Pancreas (tissue), 8 donors: Measurements from ENCODE around the gene CTAG1B. TPM values are rescaled to one million over a fixed set of nuclear protein-coding genes. Genes with fewer than 3 reads are reported as not detected.

Source experiments
- polyA plus RNA-seq, 2 donors: library from polyadenylated mRNA; stranded (reverse); fragments of 200-250 nt; gene quantifications; one replicate each; pipeline ENCODE4 v1.2.3, GENCODE V29; 2013
- total RNA-seq, 6 donors: library from RNA; stranded (reverse); fragmentation: NEBNext Ultra II Directional in 4 of 6; extraction: Animal tissue kit (Norgen Biotek cat#: 25700) in 4 of 6; gene quantifications; one replicate each; pipeline versions ENCODE4 v1.2.1 to v1.2.4, GENCODE V29; 2021 to 2023
- donor health status: healthy with polysubstance abuse.
- donor health status: DM: no; HTN: no; CAD: no; lungs with moderate emphysema.
- donor health status: DM: no; HTN: no; CAD: no.
- donor health status: Bipolar disorder and iron deficiency.
- donor health status: DM: yes; HTN: yes; CAD: no.
- donor health status: DM: no; HTN: no; CAD: no.
- donor health status: DM: no; HTN: no; CAD: no.
- donor health status: DM: yes; HTN: yes; CAD: no.

The CTAG1B gene
- total and polyA plus RNA-seq, 8 donors, result not detected

Other genes with a start within 250 kb of the CTAG1B start
- gene FLNA, start 244.6 kb downstream of the CTAG1B start, total RNA-seq, result 100 to 1,000 TPM in 4 of 6 donors, 10 to 100 TPM in 2; 67.0 to 298 (median 142) TPM
- 100 to 1,000 TPM; 222 to 259 TPM for gene FLNA, start 244.6 kb downstream of the CTAG1B start, polyA plus RNA-seq
- gene EMD, start 240.0 kb downstream of the CTAG1B start, total RNA-seq, result 10 to 100 TPM; 23.1 to 42.9 (median 38.7) TPM
- 10 to 100 TPM; 56.0 to 86.7 TPM for gene EMD, start 240.0 kb downstream of the CTAG1B start, polyA plus RNA-seq
- 1,000 to 10,000 TPM; 2,194 to 4,058 (median 3,145) TPM for gene RPL10, start 220.9 kb downstream of the CTAG1B start, total RNA-seq
- 1,000 to 10,000 TPM; 2,751 to 3,412 TPM for gene RPL10, start 220.9 kb downstream of the CTAG1B start, polyA plus RNA-seq
- gene DNASE1L1, start 210.0 kb downstream of the CTAG1B start, total RNA-seq, result 10 to 100 TPM in 1 of 6 donors, 1 to 10 TPM in 5; 5.1 to 13.6 (median 7.3) TPM
- gene DNASE1L1, start 210.0 kb downstream of the CTAG1B start, polyA plus RNA-seq, result 10 to 100 TPM; 11.3 to 16.5 TPM
- 10 to 100 TPM; 14.6 to 26.7 (median 17.1) TPM for gene TAFAZZIN, start 207.7 kb downstream of the CTAG1B start, total RNA-seq
- gene TAFAZZIN, start 207.7 kb downstream of the CTAG1B start, polyA plus RNA-seq, result 10 to 100 TPM; 77.0 to 82.7 TPM
- gene ATP6AP1, start 190.6 kb downstream of the CTAG1B start, total RNA-seq, result 10 to 100 TPM; 27.8 to 55.6 (median 37.7) TPM
- gene ATP6AP1, start 190.6 kb downstream of the CTAG1B start, polyA plus RNA-seq, result 10 to 100 TPM; 34.1 to 82.4 TPM
- 10 to 100 TPM; 25.5 to 61.4 (median 35.5) TPM for gene GDI1, start 182.1 kb downstream of the CTAG1B start, total RNA-seq
- 100 to 1,000 TPM in 1 of 2 donors, 10 to 100 TPM in 1; 93.7 to 138 TPM for gene GDI1, start 182.1 kb downstream of the CTAG1B start, polyA plus RNA-seq
- gene FAM50A, start 175.1 kb downstream of the CTAG1B start, total RNA-seq, result 10 to 100 TPM; 21.2 to 39.8 (median 22.0) TPM
- gene FAM50A, start 175.1 kb downstream of the CTAG1B start, polyA plus RNA-seq, result 100 to 1,000 TPM in 1 of 2 donors, 10 to 100 TPM in 1; 91.5 to 128 TPM
- 10 to 100 TPM; 10.5 to 40.7 (median 16.3) TPM for gene PLXNA3, start 161.0 kb downstream of the CTAG1B start, total RNA-seq
- gene PLXNA3, start 161.0 kb downstream of the CTAG1B start, polyA plus RNA-seq, result 10 to 100 TPM; 15.0 to 39.0 TPM
- 10 to 100 TPM in 5 of 6 donors, 1 to 10 TPM in 1; 9.5 to 19.6 (median 12.7) TPM for gene LAGE3, start 140.0 kb downstream of the CTAG1B start, total RNA-seq
- 10 to 100 TPM; 10.1 to 15.2 TPM for gene LAGE3, start 140.0 kb downstream of the CTAG1B start, polyA plus RNA-seq
- gene UBL4A, start 132.7 kb downstream of the CTAG1B start, total RNA-seq, result 10 to 100 TPM; 16.0 to 32.2 (median 21.5) TPM
- gene UBL4A, start 132.7 kb downstream of the CTAG1B start, polyA plus RNA-seq, result 10 to 100 TPM; 13.6 to 20.4 TPM
- gene SLC10A3, start 128.7 kb downstream of the CTAG1B start, total RNA-seq, result 10 to 100 TPM in 5 of 6 donors, 1 to 10 TPM in 1; 9.6 to 12.2 (median 11.3) TPM
- 10 to 100 TPM; 16.2 to 19.1 TPM for gene SLC10A3, start 128.7 kb downstream of the CTAG1B start, polyA plus RNA-seq
- 10 to 100 TPM; 26.4 to 40.4 (median 32.7) TPM for gene FAM3A, start 103.0 kb downstream of the CTAG1B start, total RNA-seq
- 10 to 100 TPM; 70.7 to 78.5 TPM for gene FAM3A, start 103.0 kb downstream of the CTAG1B start, polyA plus RNA-seq
- gene G6PD, start 72.4 kb downstream of the CTAG1B start, total RNA-seq, result 10 to 100 TPM in 3 of 6 donors, 1 to 10 TPM in 3; 6.7 to 17.9 (median 11.0) TPM
- gene G6PD, start 72.4 kb downstream of the CTAG1B start, polyA plus RNA-seq, result 10 to 100 TPM; 11.4 to 17.0 TPM
- 10 to 100 TPM in 2 of 6 donors, 1 to 10 TPM in 4; 6.3 to 11.7 (median 8.3) TPM for gene IKBKG, start 71.7 kb downstream of the CTAG1B start, total RNA-seq
- gene IKBKG, start 71.7 kb downstream of the CTAG1B start, polyA plus RNA-seq, result 10 to 100 TPM; 25.2 to 29.7 TPM
- not detected for gene CTAG1A, start 34.1 kb downstream of the CTAG1B start, total RNA-seq
- not detected for gene CTAG1A, start 34.1 kb downstream of the CTAG1B start, polyA plus RNA-seq
- not detected for gene CTAG2, start 34.3 kb upstream of the CTAG1B start, total RNA-seq
- gene CTAG2, start 34.3 kb upstream of the CTAG1B start, polyA plus RNA-seq, result 1 to 10 TPM in 1 of 2 donors, not detected in 1; 1.2 TPM
- 1 to 10 TPM; 1.2 to 4.0 (median 1.4) TPM for gene GAB3, start 131.8 kb upstream of the CTAG1B start, total RNA-seq
- 1 to 10 TPM; 1.2 to 2.7 TPM for gene GAB3, start 131.8 kb upstream of the CTAG1B start, polyA plus RNA-seq
- 10 to 100 TPM; 16.8 to 31.4 (median 25.0) TPM for gene DKC1, start 143.6 kb upstream of the CTAG1B start, total RNA-seq
- gene DKC1, start 143.6 kb upstream of the CTAG1B start, polyA plus RNA-seq, result 10 to 100 TPM; 16.8 to 26.5 TPM
- gene MPP1, start 186.2 kb upstream of the CTAG1B start, total RNA-seq, result 10 to 100 TPM; 15.8 to 27.2 (median 21.4) TPM
- 10 to 100 TPM; 24.8 to 80.3 TPM for gene MPP1, start 186.2 kb upstream of the CTAG1B start, polyA plus RNA-seq
- gene SMIM9, start 215.4 kb upstream of the CTAG1B start, total RNA-seq, result not detected
- gene SMIM9, start 215.4 kb upstream of the CTAG1B start, polyA plus RNA-seq, result not detected